ENCODE results near the gene SCAMP5. TPM values are rescaled to one million over a fixed set of nuclear protein-coding genes. Genes with fewer than 3 reads are reported as not detected.

The SCAMP5 gene
- polyA plus RNA-seq, 2 of the 4 experiments (the other 2 are of a cell fraction) = 10.5 to 16.2 TPM

DNA sequence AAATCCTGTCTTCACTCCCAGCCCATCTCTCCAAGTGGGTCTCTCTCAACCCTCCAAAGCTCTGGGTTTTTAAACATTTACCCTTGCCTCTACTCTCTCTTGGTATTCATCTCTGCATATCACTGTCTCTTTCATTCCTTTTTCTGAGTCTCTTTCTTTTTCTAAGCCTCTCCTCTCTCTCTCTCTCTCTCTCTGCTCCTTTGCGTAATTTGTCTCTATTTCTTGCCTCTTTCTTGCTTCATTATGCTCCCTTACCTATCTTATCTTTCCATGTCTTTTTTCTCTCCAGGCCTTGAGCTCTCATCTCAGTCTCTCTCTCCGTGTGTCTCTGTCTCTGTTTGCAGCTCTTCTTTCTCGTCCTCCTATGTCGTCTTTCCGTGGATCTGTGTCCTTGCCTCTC is 678 bp upstream of the SCAMP5 start:
- ChIA-PET CTCF (interaction anchor here (1.0 to 2.8 kb wide), 7 partner anchors 17 to 153 kb away, joined by 3 to 13 read pairs (median 4); partner anchors contain the start of genes PPCDC and RPP25), POLR2A (interaction anchor here (0.6 to 1.8 kb wide), 7 partner anchors 21 to 458 kb away, joined by 3 to 14 read pairs (median 5); partner anchors contain the start of genes MPI, PPCDC and RPP25)
- Histone ChIP-seq H3K9me3 (no peaks in the 10 kb centered on the region), H3K4me1 (peaks cover 7% of the 10 kb centered on the region; the same call in 2 of the 3 replicates), H3K27ac (no peak overlapping the region), H3K4me3 (peak overlapping the region; percentile 73; the same call in 2 of the 3 replicates), H3K4me2 (peak overlapping the region; percentile 89)
- no peak for ATAC-seq
- FAIRE-seq = no peak
- no peak for DNase-seq (ENCODE audit: low read depth in 1 of 2, low spot score in 1 of 2)
- 41% methylated on average over 5 of the region's 5 CpGs for WGBS (ENCODE audit: missing lambda C conversion rate)
- TF ChIP-seq, protein P1, sequence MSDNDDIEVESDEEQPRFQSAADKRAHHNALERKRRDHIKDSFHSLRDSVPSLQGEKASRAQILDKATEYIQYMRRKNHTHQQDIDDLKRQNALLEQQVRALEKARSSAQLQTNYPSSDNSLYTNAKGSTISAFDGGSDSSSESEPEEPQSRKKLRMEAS (IDR thresholded peaks at IDR 0.05) = no peak
- no peak for TF ChIP-seq TFCP2L1 (CRISPR knock-in tag; IDR thresholded peaks at IDR 0.05)
- no peak for TF ChIP-seq CBX8 (IDR thresholded peaks at IDR 0.05)

DNA sequence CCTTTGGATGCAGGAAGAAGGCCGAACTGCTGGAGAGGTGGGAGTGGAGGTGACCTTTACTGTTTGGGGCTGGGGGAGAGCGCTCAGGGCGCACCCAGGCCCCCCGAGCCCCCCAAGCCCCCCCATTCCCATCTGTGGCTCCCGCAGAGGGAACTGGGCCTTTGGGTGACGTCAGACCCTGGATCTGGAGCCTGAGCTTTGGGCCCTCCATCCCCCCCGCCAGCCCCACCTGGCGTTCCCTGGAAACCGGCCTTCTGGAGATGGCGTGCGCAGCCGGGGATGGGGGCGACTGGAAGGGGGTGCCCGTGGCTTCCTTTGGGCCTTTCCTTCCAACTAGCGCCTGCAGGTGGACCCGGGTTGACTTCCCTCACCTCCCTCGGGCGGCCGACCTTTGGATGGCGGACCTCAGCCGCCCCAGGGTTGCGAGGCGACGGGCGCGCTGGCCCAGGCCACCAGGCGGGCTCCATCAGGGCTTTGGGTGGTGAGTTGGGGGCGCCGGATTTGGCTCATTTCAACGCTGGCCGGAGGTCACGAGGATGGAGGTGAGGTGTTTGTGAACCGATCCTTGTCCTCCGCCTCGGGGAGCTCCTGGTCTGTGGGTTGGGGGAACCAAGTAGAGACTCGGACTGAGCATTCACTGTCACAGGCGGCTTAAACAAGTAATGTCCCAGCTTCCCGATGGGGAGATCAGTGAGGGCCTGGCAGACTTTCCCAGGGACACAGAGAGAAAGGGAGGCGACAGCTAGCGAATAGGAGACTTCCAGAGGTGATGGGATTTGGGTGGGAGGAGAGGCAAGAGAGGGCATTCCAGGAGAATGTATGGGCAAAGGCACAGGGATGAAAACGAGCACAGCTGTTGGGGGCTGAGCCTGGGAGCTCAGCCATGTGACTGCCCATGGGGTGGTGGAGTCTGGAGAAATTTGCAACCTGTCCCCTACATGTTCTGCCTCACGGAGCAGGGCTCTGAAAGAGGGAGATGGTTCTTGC is 709 bp downstream of the SCAMP5 start:
- CTCF ChIA-PET = interaction anchor here (0.8 to 2.8 kb wide), 8 partner anchors 8 to 45 kb away, joined by 3 to 13 read pairs (median 4); partner anchors contain the start of genes PPCDC and RPP25
- ATAC-seq (no peak; a peak in 2 of 6 replicates), FAIRE-seq (no peak)

More for the DNA sequence above, 709 bp downstream of the SCAMP5 start:
- H3K27ac ChIP-seq = peak overlapping the region; percentile 80 to 89
- TF ChIP-seq HOXB5 (CRISPR knock-in tag; IDR thresholded peaks at IDR 0.05) (no peak), RFX5 (IDR thresholded peaks at IDR 0.05) (no peak), RARB (CRISPR knock-in tag; IDR thresholded peaks at IDR 0.05) (no peak), PHF8 (IDR thresholded peaks at IDR 0.05; ENCODE audit: borderline replicate concordance, low read depth) (no peak), HOXB13 (CRISPR knock-in tag; IDR thresholded peaks at IDR 0.05; ENCODE audit: low read depth) (no peak), ZNF302 (CRISPR knock-in tag; IDR thresholded peaks at IDR 0.05) (no peak), TP53 (CRISPR knock-in tag; IDR thresholded peaks at IDR 0.05) (no peak), EHMT2 (IDR thresholded peaks at IDR 0.05; ENCODE audit: low read depth) (no peak), NPAS2 (CRISPR knock-in tag; IDR thresholded peaks at IDR 0.05; ENCODE audit: borderline replicate concordance) (no peak), EP300 (IDR thresholded peaks at IDR 0.05) (no peak), GATA3 (IDR thresholded peaks at IDR 0.05; ENCODE audit: borderline replicate concordance) (no peak), SMC3 (IDR thresholded peaks at IDR 0.05) (no peak), FOXS1 (CRISPR knock-in tag; IDR thresholded peaks at IDR 0.05) (no peak), CHD2 (IDR thresholded peaks at IDR 0.05; ENCODE audit: low read length, partially characterized antibody) (no peak), EHF (CRISPR knock-in tag; IDR thresholded peaks at IDR 0.05) (no peak)
- TF ChIP-seq, protein P2, sequence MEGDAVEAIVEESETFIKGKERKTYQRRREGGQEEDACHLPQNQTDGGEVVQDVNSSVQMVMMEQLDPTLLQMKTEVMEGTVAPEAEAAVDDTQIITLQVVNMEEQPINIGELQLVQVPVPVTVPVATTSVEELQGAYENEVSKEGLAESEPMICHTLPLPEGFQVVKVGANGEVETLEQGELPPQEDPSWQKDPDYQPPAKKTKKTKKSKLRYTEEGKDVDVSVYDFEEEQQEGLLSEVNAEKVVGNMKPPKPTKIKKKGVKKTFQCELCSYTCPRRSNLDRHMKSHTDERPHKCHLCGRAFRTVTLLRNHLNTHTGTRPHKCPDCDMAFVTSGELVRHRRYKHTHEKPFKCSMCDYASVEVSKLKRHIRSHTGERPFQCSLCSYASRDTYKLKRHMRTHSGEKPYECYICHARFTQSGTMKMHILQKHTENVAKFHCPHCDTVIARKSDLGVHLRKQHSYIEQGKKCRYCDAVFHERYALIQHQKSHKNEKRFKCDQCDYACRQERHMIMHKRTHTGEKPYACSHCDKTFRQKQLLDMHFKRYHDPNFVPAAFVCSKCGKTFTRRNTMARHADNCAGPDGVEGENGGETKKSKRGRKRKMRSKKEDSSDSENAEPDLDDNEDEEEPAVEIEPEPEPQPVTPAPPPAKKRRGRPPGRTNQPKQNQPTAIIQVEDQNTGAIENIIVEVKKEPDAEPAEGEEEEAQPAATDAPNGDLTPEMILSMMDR (IDR thresholded peaks at IDR 0.05) = no peak
- TF ChIP-seq, protein P3, sequence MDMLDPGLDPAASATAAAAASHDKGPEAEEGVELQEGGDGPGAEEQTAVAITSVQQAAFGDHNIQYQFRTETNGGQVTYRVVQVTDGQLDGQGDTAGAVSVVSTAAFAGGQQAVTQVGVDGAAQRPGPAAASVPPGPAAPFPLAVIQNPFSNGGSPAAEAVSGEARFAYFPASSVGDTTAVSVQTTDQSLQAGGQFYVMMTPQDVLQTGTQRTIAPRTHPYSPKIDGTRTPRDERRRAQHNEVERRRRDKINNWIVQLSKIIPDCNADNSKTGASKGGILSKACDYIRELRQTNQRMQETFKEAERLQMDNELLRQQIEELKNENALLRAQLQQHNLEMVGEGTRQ (IDR thresholded peaks at IDR 0.05) = no peak
- TF ChIP-seq, protein P4, sequence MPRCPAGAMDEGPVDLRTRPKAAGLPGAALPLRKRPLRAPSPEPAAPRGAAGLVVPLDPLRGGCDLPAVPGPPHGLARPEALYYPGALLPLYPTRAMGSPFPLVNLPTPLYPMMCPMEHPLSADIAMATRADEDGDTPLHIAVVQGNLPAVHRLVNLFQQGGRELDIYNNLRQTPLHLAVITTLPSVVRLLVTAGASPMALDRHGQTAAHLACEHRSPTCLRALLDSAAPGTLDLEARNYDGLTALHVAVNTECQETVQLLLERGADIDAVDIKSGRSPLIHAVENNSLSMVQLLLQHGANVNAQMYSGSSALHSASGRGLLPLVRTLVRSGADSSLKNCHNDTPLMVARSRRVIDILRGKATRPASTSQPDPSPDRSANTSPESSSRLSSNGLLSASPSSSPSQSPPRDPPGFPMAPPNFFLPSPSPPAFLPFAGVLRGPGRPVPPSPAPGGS (IDR thresholded peaks at IDR 0.05) = no peak
- TF ChIP-seq, protein P5, sequence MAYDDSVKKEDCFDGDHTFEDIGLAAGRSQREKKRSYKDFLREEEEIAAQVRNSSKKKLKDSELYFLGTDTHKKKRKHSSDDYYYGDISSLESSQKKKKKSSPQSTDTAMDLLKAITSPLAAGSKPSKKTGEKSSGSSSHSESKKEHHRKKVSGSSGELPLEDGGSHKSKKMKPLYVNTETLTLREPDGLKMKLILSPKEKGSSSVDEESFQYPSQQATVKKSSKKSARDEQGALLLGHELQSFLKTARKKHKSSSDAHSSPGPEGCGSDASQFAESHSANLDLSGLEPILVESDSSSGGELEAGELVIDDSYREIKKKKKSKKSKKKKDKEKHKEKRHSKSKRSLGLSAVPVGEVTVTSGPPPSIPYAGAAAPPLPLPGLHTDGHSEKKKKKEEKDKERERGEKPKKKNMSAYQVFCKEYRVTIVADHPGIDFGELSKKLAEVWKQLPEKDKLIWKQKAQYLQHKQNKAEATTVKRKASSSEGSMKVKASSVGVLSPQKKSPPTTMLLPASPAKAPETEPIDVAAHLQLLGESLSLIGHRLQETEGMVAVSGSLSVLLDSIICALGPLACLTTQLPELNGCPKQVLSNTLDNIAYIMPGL (CRISPR knock-in tag; IDR thresholded peaks at IDR 0.05; ENCODE audit: borderline replicate concordance) = no peak
- H3K4me1 ChIP-seq = peaks cover 7% of the 10 kb centered on the region; the same call in 2 of the 3 replicates
- no peak for DNase-seq (ENCODE audit: low read depth in 1 of 2, low spot score in 1 of 2)
- no peaks in the 10 kb centered on the region for H3K9me3 ChIP-seq
- H3K4me2 ChIP-seq = peak overlapping the region; percentile 89
- WGBS (ENCODE audit: missing lambda C conversion rate) = 55% methylated on average over 24 of the region's 42 CpGs
- POLR2A ChIA-PET = interaction anchor here (1.3 to 1.8 kb wide), 4 partner anchors 27 to 456 kb away, joined by 3 to 14 read pairs (median 7); partner anchors contain the start of genes PPCDC and RPP25
- peak overlapping the region; percentile 73 for H3K4me3 ChIP-seq

Measured in A549 (cell line).